CD4-positive, alpha-beta T cell (primary cell): Measurements from ENCODE around the gene PPARG. TPM values are rescaled to one million over a fixed set of nuclear protein-coding genes. Genes with fewer than 3 reads are reported as not detected.
A peak's percentile ranks its signal among the peaks of the same experiment; 100 is the strongest.

Experiments
- ATAC-seq: fragments of 200-7000 bp; cut with Tn5 transposase; one replicate; pipeline ENCODE4 v1.10.0; 2022; ENCODE audit warnings: mild to moderate bottlenecking; ENCODE audit not compliant: poor library complexity
- CTCF ChIA-PET: fragments of 350-600 bp; sonication (Branson Sonifier 250); formaldehyde crosslinking; loops from one replicate; lab custom pipeline; 2021; ENCODE audit warnings: antibody characterized with exemption, inconsistent platforms; lab: Charles Lee
- POLR2A ChIA-PET: fragments of 350-600 bp; sonication (Branson Sonifier 250); formaldehyde crosslinking; loops from one replicate; lab custom pipeline; 2021; ENCODE audit warnings: antibody characterized with exemption, inconsistent platforms; lab: Charles Lee
- DNase-seq, 14 experiments: peaks; one replicate each; pipeline ENCODE4 v3.0.0-alpha.2; 2013 to 2020; ENCODE audit warnings: mixed read lengths in 2 of 14
- H3K27ac ChIP-seq, 2 donors: one replicate each; pipeline versions ENCODE4 v1.5.1 to v1.7.0; 2013; ENCODE audit warnings: low read length in 2 of 2, low read depth in 1 of 2, mild to moderate bottlenecking in 1 of 2
- H3K27me3 ChIP-seq, 2 experiments: 1 replicate in 1 of 2; 2 replicates in 1 of 2; pipeline versions ENCODE4 v1.6.1 to v1.7.0; 2013; ENCODE audit warnings: low read length in 2 of 2, control low read depth in 1 of 2, mild to moderate bottlenecking in 1 of 2, moderate library complexity in 1 of 2; ENCODE audit not compliant: insufficient read depth in 2 of 2, control insufficient read depth in 1 of 2
- H3K36me3 ChIP-seq: one replicate; pipeline ENCODE4 v1.6.1; 2013; ENCODE audit warnings: low read length, control low read depth; ENCODE audit not compliant: insufficient read depth
- H3K4me1 ChIP-seq: one replicate; pipeline ENCODE4 v1.6.1; 2013; ENCODE audit warnings: low read length, control low read depth; ENCODE audit not compliant: insufficient read depth
- H3K4me3 ChIP-seq: one replicate; pipeline ENCODE4 v1.5.1; 2013; ENCODE audit warnings: mild to moderate bottlenecking, low read length, moderate library complexity
- H3K9me3 ChIP-seq, 2 experiments: 1 replicate in 1 of 2; 2 replicates in 1 of 2; pipeline versions ENCODE4 v1.6.1 to v1.7.0; 2013; ENCODE audit warnings: low read length in 2 of 2, mild to moderate bottlenecking in 2 of 2, control low read depth in 1 of 2, moderate library complexity in 1 of 2; ENCODE audit not compliant: control insufficient read depth in 1 of 2, insufficient read depth in 1 of 2
- H3K27ac Mint-ChIP-seq: one replicate; pipeline ENCODE4 v1.8.0; 2020; ENCODE audit warnings: mixed read lengths
- H3K27me3 Mint-ChIP-seq: one replicate; pipeline ENCODE4 v1.8.0; 2021; ENCODE audit warnings: mixed read lengths
- H3K36me3 Mint-ChIP-seq: one replicate; pipeline ENCODE4 v1.8.0; 2021; ENCODE audit warnings: low read depth, mixed read lengths
- H3K4me1 Mint-ChIP-seq: one replicate; pipeline ENCODE4 v1.8.0; 2021; ENCODE audit warnings: low read depth, mixed read lengths
- H3K4me3 Mint-ChIP-seq: one replicate; pipeline ENCODE4 v1.8.0; 2020; ENCODE audit warnings: mild to moderate bottlenecking, mixed read lengths
- H3K9me3 Mint-ChIP-seq: one replicate; pipeline ENCODE4 v1.8.0; 2020; ENCODE audit warnings: mixed read lengths
- CTCF ChIP-seq: fragments of 200-600 bp; IDR thresholded peaks from one replicate; pipeline ENCODE4 v1.8.0; 2022; ENCODE audit warnings: antibody characterized with exemption, mild to moderate bottlenecking
- intact Hi-C, 2 experiments: fragments of 100-400 bp; cut with DNase I in 1 of 2; cut with micrococcal nuclease in 1 of 2; formaldehyde crosslinking; loops; one replicate each; pipeline versions ENCODE4 v1.15.1 to v1.9.0; 2023 to 2025; cut with DNase I, micrococcal nuclease
- total RNA-seq, 174 experiments: library from RNA in 2 of 174; stranded (reverse) in 2 of 174; gene quantifications; one replicate each; pipeline ENCODE4 v1.2.3 and lab custom pipeline; 2021 to 2026

Gene PPARG
- total RNA-seq, 2 experiments from 2014 or later, result 0.27 to 0.75 TPM

- H3K36me3 Mint-ChIP-seq, result no peaks in the 10 kb centered on the region
- ChIA-PET CTCF (no interaction called here), POLR2A (no interaction called here)
- H3K9me3 ChIP-seq, result no peaks in the 10 kb centered on the region
- no peak overlapping the region for H3K4me3 Mint-ChIP-seq
- no peaks in the 10 kb centered on the region for H3K4me1 ChIP-seq
- H3K27ac ChIP-seq, result no peak overlapping the region
- no peak overlapping the region for H3K27ac Mint-ChIP-seq
- H3K4me3 ChIP-seq, result no peak overlapping the region
- peaks cover 15% of the 10 kb centered on the region for H3K27me3 Mint-ChIP-seq
- intact Hi-C loops, result no loop called here
- ATAC-seq, result no peak
- H3K4me1 Mint-ChIP-seq, result no peaks in the 10 kb centered on the region
- no peaks in the 10 kb centered on the region for H3K27me3 ChIP-seq
- no peaks in the 10 kb centered on the region for H3K36me3 ChIP-seq
- no peaks in the 10 kb centered on the region for H3K9me3 Mint-ChIP-seq
- DNase-seq, result no peak
- TF ChIP-seq CTCF, result no peak
Measured at GRCh38 chr3:12318758-12319621, 30.1 kb downstream of the PPARG start.

- Histone ChIP-seq H3K9me3 (no peaks in the 10 kb centered on the region), H3K36me3 (no peaks in the 10 kb centered on the region), H3K27ac (no peak overlapping the region), H3K27me3 (no peaks in the 10 kb centered on the region), H3K4me3 (no peak overlapping the region), H3K4me1 (no peaks in the 10 kb centered on the region)
- no peak overlapping the region for H3K4me3 Mint-ChIP-seq
- H3K36me3 Mint-ChIP-seq, result no peaks in the 10 kb centered on the region
- DNase-seq, result no peak
- no peak for ATAC-seq
- CTCF ChIA-PET, result no interaction called here
- H3K9me3 Mint-ChIP-seq, result no peaks in the 10 kb centered on the region
- intact Hi-C loops, result no loop called here
- no peak for TF ChIP-seq CTCF
- no peak overlapping the region for H3K27ac Mint-ChIP-seq
- H3K4me1 Mint-ChIP-seq, result no peaks in the 10 kb centered on the region
- H3K27me3 Mint-ChIP-seq, result peaks cover 21% of the 10 kb centered on the region
- POLR2A ChIA-PET, result no interaction called here
Measured at GRCh38 chr3:12321015-12321414, 32.1 kb downstream of the PPARG start.

- Mint-ChIP-seq H3K27ac (no peak overlapping the region), H3K36me3 (no peaks in the 10 kb centered on the region), H3K27me3 (peaks cover 21% of the 10 kb centered on the region), H3K4me1 (no peaks in the 10 kb centered on the region), H3K9me3 (no peaks in the 10 kb centered on the region), H3K4me3 (no peak overlapping the region)
- no peaks in the 10 kb centered on the region for H3K9me3 ChIP-seq
- H3K4me1 ChIP-seq, result no peaks in the 10 kb centered on the region
- no peak for ATAC-seq
- H3K36me3 ChIP-seq, result no peaks in the 10 kb centered on the region
- H3K27me3 ChIP-seq, result no peaks in the 10 kb centered on the region
- H3K27ac ChIP-seq, result no peak overlapping the region
- ChIA-PET CTCF (no interaction called here), POLR2A (no interaction called here)
- no peak overlapping the region for H3K4me3 ChIP-seq
- TF ChIP-seq CTCF, result no peak
- peak in 1 of 14 experiments; percentile 9 for DNase-seq
- intact Hi-C loops, result no loop called here
Measured at GRCh38 chr3:12323237-12323636, 34.4 kb downstream of the PPARG start.
